ENCODE measurements around the gene TMEM69. TPM values are rescaled to one million over a fixed set of nuclear protein-coding genes. Genes with fewer than 3 reads are reported as not detected.

The TMEM69 gene
- 10 to 100 TPM; 10.4 to 17.4 (median 13.6) TPM for total RNA-seq

GRCh38 chr1:45687754-45688740 is at the start of gene TMEM69:
Gene TMEM69, plus strand, starts transcription at chr1:45688181. Its CDS starts 2,888 bp downstream, at chr1:45691069.
- intact Hi-C loops (cut with DNase I; ENCODE audit: low total_unique reads): no loop called here
- H3K36me3 ChIP-seq: no peaks in the 10 kb centered on the region
- H3K4me1 ChIP-seq: peaks cover 0 to 5% of the 10 kb centered on the region in 2 donors
- no peaks in the 10 kb centered on the region for H3K27me3 ChIP-seq
- H3K9me3 ChIP-seq: no peaks in the 10 kb centered on the region
- TF ChIP-seq POLR2A (IDR thresholded peaks at IDR 0.05): peak; percentile 10 to 12
- TF ChIP-seq CTCF (IDR thresholded peaks at IDR 0.05): no peak
- H3K4me3 ChIP-seq: peak within 1 kb of the TSS; percentile 77 to 94
- peak; percentile 78 to 79 for DNase-seq
- H3K27ac ChIP-seq: peak within 1 kb of the TSS; percentile 98 to 99

- intact Hi-C loops (cut with DNase I; ENCODE audit: low total_unique reads): no loop called here
- Histone ChIP-seq H3K4me1 (no peaks in the 10 kb centered on the region), H3K9me3 (no peaks in the 10 kb centered on the region), H3K36me3 (no peaks in the 10 kb centered on the region), H3K27me3 (no peaks in the 10 kb centered on the region), H3K27ac (no peak overlapping the region), H3K4me3 (no peak overlapping the region)
- TF ChIP-seq CTCF (IDR thresholded peaks at IDR 0.05): no peak
- no peak for TF ChIP-seq POLR2A (IDR thresholded peaks at IDR 0.05)
- no peak for DNase-seq
Observed at GRCh38 chr1:45640293-45640692, 47.7 kb upstream of the TMEM69 start.

DNA sequence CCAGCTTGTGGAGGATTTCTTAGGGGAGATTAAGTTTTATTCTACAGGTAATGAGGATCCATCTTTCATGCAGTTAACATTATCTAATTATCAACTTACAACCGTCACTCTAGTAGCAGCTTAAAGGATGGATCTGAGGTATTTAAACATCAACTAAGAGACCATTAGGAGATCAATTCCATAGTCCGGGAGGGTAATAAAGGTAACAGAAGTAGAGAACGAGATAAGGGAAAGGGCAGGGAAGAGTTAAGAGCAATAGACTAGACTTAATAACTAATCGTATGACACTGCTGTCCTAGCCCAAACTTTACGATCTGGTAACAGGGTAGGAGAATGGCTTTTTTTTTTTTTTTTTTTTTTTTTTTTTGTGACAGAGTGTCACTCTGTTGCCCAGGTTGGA is 44.7 kb upstream of the TMEM69 start:
- no peaks in the 10 kb centered on the region for H3K36me3 ChIP-seq
- no peaks in the 10 kb centered on the region for H3K27me3 ChIP-seq
- no peak overlapping the region for H3K27ac ChIP-seq
- intact Hi-C loops (cut with DNase I; ENCODE audit: low total_unique reads): no loop called here
- DNase-seq: no peak
- no peaks in the 10 kb centered on the region for H3K9me3 ChIP-seq
- H3K4me3 ChIP-seq: no peak overlapping the region
- H3K4me1 ChIP-seq: no peaks in the 10 kb centered on the region
- TF ChIP-seq CTCF (IDR thresholded peaks at IDR 0.05) (no peak), POLR2A (IDR thresholded peaks at IDR 0.05) (no peak)

GRCh38 chr1:45643978-45644377 is 44.0 kb upstream of the TMEM69 start:
- TF ChIP-seq CTCF (IDR thresholded peaks at IDR 0.05): no peak
- intact Hi-C loops (cut with DNase I; ENCODE audit: low total_unique reads): no loop called here
- no peaks in the 10 kb centered on the region for H3K4me1 ChIP-seq
- no peak overlapping the region for H3K4me3 ChIP-seq
- no peaks in the 10 kb centered on the region for H3K27me3 ChIP-seq
- DNase-seq: no peak
- no peak overlapping the region for H3K27ac ChIP-seq
- no peaks in the 10 kb centered on the region for H3K36me3 ChIP-seq
- H3K9me3 ChIP-seq: no peaks in the 10 kb centered on the region

DNA sequence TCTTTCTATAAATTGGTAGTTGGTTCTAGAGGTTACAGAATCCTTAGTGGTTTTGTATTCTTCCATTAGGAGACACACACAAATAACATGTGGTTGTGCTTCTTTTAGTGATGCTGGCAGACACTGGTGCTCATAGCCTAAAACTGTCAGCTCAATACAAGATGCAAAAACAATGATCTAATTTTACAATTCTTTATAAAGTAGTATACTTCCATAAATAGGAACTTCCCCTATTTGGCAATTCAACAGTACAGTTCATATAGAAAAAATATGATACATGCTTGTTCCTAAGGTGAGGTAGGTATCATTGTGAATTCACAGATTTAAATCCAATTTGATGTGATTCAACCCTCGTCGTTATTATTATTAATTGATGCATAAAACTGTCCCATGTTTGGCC is 43.3 kb upstream of the TMEM69 start:
- no peak overlapping the region for H3K27ac ChIP-seq
- H3K4me3 ChIP-seq: no peak overlapping the region
- intact Hi-C loops (cut with DNase I; ENCODE audit: low total_unique reads): no loop called here
- no peak for DNase-seq
- no peaks in the 10 kb centered on the region for H3K4me1 ChIP-seq
- no peaks in the 10 kb centered on the region for H3K9me3 ChIP-seq
- TF ChIP-seq CTCF (IDR thresholded peaks at IDR 0.05) (no peak), POLR2A (IDR thresholded peaks at IDR 0.05) (no peak)
- H3K27me3 ChIP-seq: no peaks in the 10 kb centered on the region
- H3K36me3 ChIP-seq: no peaks in the 10 kb centered on the region

Data from uterus (tissue), 4 donors.